Keratinocyte (primary cell): ENCODE results near the gene DISC1.

Experiments
- EZH2 ChIP-seq: IDR thresholded peaks from one replicate; pipeline ENCODE4 v1.6.1; 2012; ENCODE audit warnings: inconsistent platforms, mild to moderate bottlenecking, low read length, moderate library complexity
- TF ChIP-seq, protein P1 (sequence below), 3 experiments: IDR thresholded peaks in 1 of 3; conservative IDR thresholded peaks in 1 of 3; optimal IDR thresholded peaks in 1 of 3; 2 replicates in 2 of 3; 3 replicates in 1 of 3; pipeline versions ENCODE3 to v1.5.1; 2011; ENCODE audit warnings: low read length in 3 of 3, mild to moderate bottlenecking in 3 of 3, moderate library complexity in 2 of 3, control low read depth in 1 of 3, inconsistent platforms in 1 of 3; ENCODE audit not compliant: insufficient read depth in 2 of 3; ENCODE audit errors: extremely low read depth in 1 of 3

- TF ChIP-seq, protein P1, sequence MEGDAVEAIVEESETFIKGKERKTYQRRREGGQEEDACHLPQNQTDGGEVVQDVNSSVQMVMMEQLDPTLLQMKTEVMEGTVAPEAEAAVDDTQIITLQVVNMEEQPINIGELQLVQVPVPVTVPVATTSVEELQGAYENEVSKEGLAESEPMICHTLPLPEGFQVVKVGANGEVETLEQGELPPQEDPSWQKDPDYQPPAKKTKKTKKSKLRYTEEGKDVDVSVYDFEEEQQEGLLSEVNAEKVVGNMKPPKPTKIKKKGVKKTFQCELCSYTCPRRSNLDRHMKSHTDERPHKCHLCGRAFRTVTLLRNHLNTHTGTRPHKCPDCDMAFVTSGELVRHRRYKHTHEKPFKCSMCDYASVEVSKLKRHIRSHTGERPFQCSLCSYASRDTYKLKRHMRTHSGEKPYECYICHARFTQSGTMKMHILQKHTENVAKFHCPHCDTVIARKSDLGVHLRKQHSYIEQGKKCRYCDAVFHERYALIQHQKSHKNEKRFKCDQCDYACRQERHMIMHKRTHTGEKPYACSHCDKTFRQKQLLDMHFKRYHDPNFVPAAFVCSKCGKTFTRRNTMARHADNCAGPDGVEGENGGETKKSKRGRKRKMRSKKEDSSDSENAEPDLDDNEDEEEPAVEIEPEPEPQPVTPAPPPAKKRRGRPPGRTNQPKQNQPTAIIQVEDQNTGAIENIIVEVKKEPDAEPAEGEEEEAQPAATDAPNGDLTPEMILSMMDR (optimal IDR thresholded peaks at IDR 0.05 in 1 of 3, IDR thresholded peaks at IDR 0.05 in 1 of 3, conservative IDR thresholded peaks at IDR 0.05 in 1 of 3; ENCODE audit: extremely low read depth in 1 of 3, insufficient read depth in 2 of 3, low read length in 3 of 3), result no peak
- no peak for TF ChIP-seq EZH2
Observed at GRCh38 chr1:231701306-231701705, 74.7 kb downstream of the DISC1 start.
